ENCODE measurements around the gene AOAH. TPM values are rescaled to one million over a fixed set of nuclear protein-coding genes. Genes with fewer than 3 reads are reported as not detected.

Gene AOAH
- total and polyA plus RNA-seq, 2 of the 13 experiments (the other 11 are each of a cell fraction or from before 2014, with no cell fraction given): not detected

DNA sequence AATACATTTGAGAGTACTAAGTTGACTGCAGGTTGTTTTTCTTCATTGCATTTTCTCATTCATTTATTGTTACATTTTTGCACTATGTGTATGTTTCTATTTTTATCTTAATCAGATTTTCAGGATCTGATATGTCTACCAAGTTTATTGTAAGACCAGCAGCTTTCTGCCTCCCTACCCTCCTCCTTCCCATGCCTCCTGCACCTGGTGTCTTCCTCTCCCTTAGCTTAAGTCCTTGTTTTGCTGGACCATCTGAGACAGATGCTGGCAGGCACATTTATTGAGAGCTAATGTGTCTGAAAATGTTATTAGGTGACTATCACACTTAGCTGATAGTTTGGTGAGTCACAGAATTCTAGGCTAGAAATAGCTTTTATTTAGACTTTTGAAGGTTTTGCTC, 255.1 kb downstream of the AOAH start:
- H3K4me2 ChIP-seq (ENCODE audit: low read depth, low read length): no peak overlapping the region
- no peaks in the 10 kb centered on the region; the same call in 1 of the 2 replicates for H3K4me1 ChIP-seq (ENCODE audit: insufficient read depth, low read length)
- in situ Hi-C loops (cut with HindIII; ENCODE audit: extremely low pct_ligation_motif_present, low pct_unique_long_range_greater_than_20kb): loop anchor here (25.0 kb wide), 1 partner anchor 493 kb away; no protein-coding TSS in a partner anchor
- H3K9ac ChIP-seq (ENCODE audit: insufficient read depth, low read depth, low read length): no peak overlapping the region
- H3K79me2 ChIP-seq (ENCODE audit: insufficient read depth, low read length): no peaks in the 10 kb centered on the region
- FAIRE-seq (no peak), DNase-seq (ENCODE audit: low spot score) (no peak), ATAC-seq (no peak)
- TF ChIP-seq PPARG (CRISPR knock-in tag; conservative IDR thresholded peaks at IDR 0.05) (no peak), ZNF557 (CRISPR knock-in tag; IDR thresholded peaks at IDR 0.05) (no peak), POLR2AphosphoS5 (IDR thresholded peaks at IDR 0.05; ENCODE audit: low read depth, low read length) (no peak), TRIM22 (IDR thresholded peaks at IDR 0.05) (no peak), NR2C2 (CRISPR knock-in tag; IDR thresholded peaks at IDR 0.05; ENCODE audit: borderline replicate concordance) (no peak), ZNF383 (CRISPR knock-in tag; IDR thresholded peaks at IDR 0.05; ENCODE audit: borderline replicate concordance) (no peak), NAIF1 (CRISPR knock-in tag; IDR thresholded peaks at IDR 0.05; ENCODE audit: borderline replicate concordance) (no peak)
- no peaks in the 10 kb centered on the region for H4K20me1 ChIP-seq (ENCODE audit: insufficient read depth, low read length)
- ChIA-PET POLR2A (no interaction called here), CTCF (ENCODE audit: low intra/inter-chr PET ratio, low total read pairs) (no interaction called here)
- no peaks in the 10 kb centered on the region for H3K27me3 ChIP-seq (ENCODE audit: control insufficient read depth in 1 of 2, insufficient read depth in 2 of 2, low read length in 2 of 2)
- H3K27ac ChIP-seq (ENCODE audit: extremely low read length, insufficient read depth, low read length): no peak overlapping the region
- no TSS peak for BruUV-seq (replicated peaks)
- H2AFZ ChIP-seq (ENCODE audit: low read length): no peak overlapping the region
- H3K4me3 ChIP-seq (replicated peaks in 1 of 3; ENCODE audit: insufficient read depth in 1 of 3, low read depth in 2 of 3, low read length in 3 of 3): no peak overlapping the region
- no peaks in the 10 kb centered on the region for H3K36me3 ChIP-seq (replicated peaks in 1 of 2; ENCODE audit: control insufficient read depth in 1 of 2, insufficient read depth in 2 of 2, low read length in 2 of 2)
- intact Hi-C loops (cut with micrococcal nuclease; ENCODE audit: unreplicated experiment): no loop called here
- H3K9me3 ChIP-seq (ENCODE audit: low read length): no peaks in the 10 kb centered on the region

DNA sequence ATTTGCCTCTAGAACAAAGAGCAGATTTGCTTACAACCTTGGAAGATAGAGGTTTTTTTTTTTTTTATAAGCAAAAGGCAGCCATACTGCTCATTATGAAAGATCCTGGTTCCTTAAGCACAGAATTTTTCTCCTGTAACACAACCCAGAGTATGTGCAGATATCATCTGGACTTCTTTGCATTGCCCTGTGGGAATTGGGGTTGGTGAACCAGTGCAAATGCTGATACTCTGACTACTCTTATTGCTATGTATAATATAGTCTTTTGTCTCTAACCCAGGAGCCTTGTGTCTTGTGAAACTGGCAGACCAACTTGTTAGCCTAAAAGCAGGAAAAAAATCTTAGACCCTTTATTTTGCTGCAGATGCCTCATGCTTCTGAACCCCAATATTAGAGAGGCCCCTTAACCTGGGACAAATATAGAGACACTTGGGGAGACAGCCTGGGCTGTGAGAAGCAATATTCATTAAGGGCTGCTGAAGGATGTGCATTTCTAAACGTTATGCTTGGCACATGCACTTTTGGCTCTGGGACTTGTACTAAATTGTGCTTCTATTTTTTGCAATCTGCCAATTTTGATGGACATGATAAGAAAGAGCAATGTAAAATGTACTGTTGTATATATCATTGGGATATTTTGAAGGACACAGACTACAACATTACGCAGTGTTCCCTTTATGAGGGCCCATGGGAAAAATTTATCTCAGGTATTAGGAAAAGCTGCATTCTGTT, 255.8 kb downstream of the AOAH start:
- no peaks in the 10 kb centered on the region for H3K27me3 ChIP-seq (ENCODE audit: control insufficient read depth in 1 of 2, insufficient read depth in 2 of 2, low read length in 2 of 2)
- TF ChIP-seq ZFP36L2 (CRISPR knock-in tag; IDR thresholded peaks at IDR 0.05) (no peak), FOXK1 (CRISPR knock-in tag; IDR thresholded peaks at IDR 0.05; ENCODE audit: borderline replicate concordance, low read depth) (no peak), KDM6A (CRISPR knock-in tag; IDR thresholded peaks at IDR 0.05; ENCODE audit: low read depth) (no peak), SRSF9 (IDR thresholded peaks at IDR 0.05; ENCODE audit: borderline replicate concordance, insufficient read depth, low read depth, low read length, poor library complexity, severe bottlenecking) (no peak), RELA (CRISPR knock-in tag; IDR thresholded peaks at IDR 0.05) (no peak), ZNF20 (CRISPR knock-in tag; IDR thresholded peaks at IDR 0.05) (no peak), CBX5 (CRISPR knock-in tag; IDR thresholded peaks at IDR 0.05; ENCODE audit: borderline replicate concordance) (no peak), MAFG (CRISPR knock-in tag; IDR thresholded peaks at IDR 0.05) (no peak)
- TF ChIP-seq, protein P1, sequence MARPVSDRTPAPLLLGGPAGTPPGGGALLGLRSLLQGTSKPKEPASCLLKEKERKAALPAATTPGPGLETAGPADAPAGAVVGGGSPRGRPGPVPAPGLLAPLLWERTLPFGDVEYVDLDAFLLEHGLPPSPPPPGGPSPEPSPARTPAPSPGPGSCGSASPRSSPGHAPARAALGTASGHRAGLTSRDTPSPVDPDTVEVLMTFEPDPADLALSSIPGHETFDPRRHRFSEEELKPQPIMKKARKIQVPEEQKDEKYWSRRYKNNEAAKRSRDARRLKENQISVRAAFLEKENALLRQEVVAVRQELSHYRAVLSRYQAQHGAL (CRISPR knock-in tag; IDR thresholded peaks at IDR 0.05; ENCODE audit: not compliant biosample characterization): no peak
- no peak overlapping the region for H3K27ac ChIP-seq (ENCODE audit: extremely low read length, insufficient read depth, low read length)
- FAIRE-seq (no peak), DNase-seq (ENCODE audit: low spot score) (no peak), ATAC-seq (no peak)
- H3K4me3 ChIP-seq (replicated peaks in 1 of 3; ENCODE audit: insufficient read depth in 1 of 3, low read depth in 2 of 3, low read length in 3 of 3): no peak overlapping the region
- no peaks in the 10 kb centered on the region; the same call in 1 of the 2 replicates for H3K4me1 ChIP-seq (ENCODE audit: insufficient read depth, low read length)
- no peaks in the 10 kb centered on the region for H4K20me1 ChIP-seq (ENCODE audit: insufficient read depth, low read length)
- H3K36me3 ChIP-seq (replicated peaks in 1 of 2; ENCODE audit: control insufficient read depth in 1 of 2, insufficient read depth in 2 of 2, low read length in 2 of 2): no peaks in the 10 kb centered on the region
- intact Hi-C loops (cut with micrococcal nuclease; ENCODE audit: unreplicated experiment): no loop called here
- ChIA-PET POLR2A (no interaction called here), CTCF (ENCODE audit: low intra/inter-chr PET ratio, low total read pairs) (no interaction called here)
- 55% methylated on average over 2 of the region's 2 CpGs for WGBS (ENCODE audit: low lambda C conversion rate)
- H2AFZ ChIP-seq (ENCODE audit: low read length): no peak overlapping the region
- no peaks in the 10 kb centered on the region for H3K9me3 ChIP-seq (ENCODE audit: low read length)
- H3K9ac ChIP-seq (ENCODE audit: insufficient read depth, low read depth, low read length): no peak overlapping the region
- H3K79me2 ChIP-seq (ENCODE audit: insufficient read depth, low read length): no peaks in the 10 kb centered on the region
- no peak overlapping the region for H3K4me2 ChIP-seq (ENCODE audit: low read depth, low read length)
- in situ Hi-C loops (cut with HindIII; ENCODE audit: extremely low pct_ligation_motif_present, low pct_unique_long_range_greater_than_20kb): loop anchor here (25.0 kb wide), 1 partner anchor 494 kb away; no protein-coding TSS in a partner anchor
- no TSS peak for BruUV-seq (replicated peaks)

Data from HepG2 (cell line).